ENCODE data around the gene PRICKLE1.
A peak's percentile ranks its signal among the peaks of the same experiment; 100 is the strongest.

Gene PRICKLE1

DNA sequence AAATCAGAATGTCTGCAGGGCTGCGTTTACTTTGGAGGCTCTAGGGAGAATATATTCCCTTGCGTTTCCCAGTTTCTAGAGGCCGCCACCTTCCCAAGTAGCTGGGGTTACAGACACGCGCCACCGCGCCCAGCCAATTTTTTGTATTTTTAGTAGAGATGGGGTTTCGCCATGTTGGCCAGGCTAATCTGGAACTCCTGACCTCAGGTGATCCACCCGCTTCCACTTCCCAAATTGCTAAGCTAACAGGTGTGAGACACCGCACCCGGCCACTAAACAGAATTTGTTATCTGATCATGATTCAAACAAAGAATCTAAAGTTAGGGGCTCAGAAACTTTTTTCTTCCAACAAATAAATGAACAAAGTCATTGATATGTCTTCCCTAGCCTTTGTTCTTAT, 148.9 kb downstream of the PRICKLE1 start:
- H3K27me3 Mint-ChIP-seq: no peaks in the 10 kb centered on the region
- H3K27ac Mint-ChIP-seq: no peak overlapping the region
- H3K4me3 Mint-ChIP-seq: no peak overlapping the region
- no peaks in the 10 kb centered on the region for H3K9me3 Mint-ChIP-seq
- peaks cover 55% of the 10 kb centered on the region for H3K36me3 Mint-ChIP-seq
- peaks cover 6% of the 10 kb centered on the region for H3K4me1 Mint-ChIP-seq

DNA sequence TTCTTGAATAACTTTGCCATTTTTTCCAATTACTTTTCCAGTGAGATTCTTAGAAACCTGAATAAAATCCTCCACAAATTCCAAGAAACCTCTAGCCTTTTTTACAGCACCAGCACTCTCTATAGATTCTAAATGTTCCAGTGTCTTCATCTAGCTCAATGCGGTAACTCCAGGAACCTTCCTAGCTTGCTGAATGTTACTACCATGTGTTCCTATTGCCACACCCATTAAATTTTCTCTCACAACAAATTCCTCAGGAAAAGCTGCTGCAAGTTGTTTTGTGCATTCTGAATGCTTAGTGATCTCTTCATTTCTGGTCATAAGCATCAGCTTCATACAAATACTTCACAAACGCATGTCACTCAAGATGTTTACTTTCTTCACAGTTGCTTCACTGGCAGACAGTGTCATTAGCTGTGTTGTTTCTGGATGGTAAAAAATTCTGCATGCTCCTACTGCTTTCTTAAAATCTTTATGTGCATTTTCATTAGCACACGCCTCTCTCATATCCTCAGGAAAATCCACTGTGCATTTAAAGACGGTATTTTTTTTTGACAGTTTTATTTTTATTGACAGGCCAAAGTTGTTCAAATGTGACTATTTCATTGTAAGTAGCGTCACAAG, 156.9 kb downstream of the PRICKLE1 start:
- Mint-ChIP-seq H3K36me3 (peaks cover 36% of the 10 kb centered on the region), H3K4me1 (peaks cover 6% of the 10 kb centered on the region), H3K27me3 (no peaks in the 10 kb centered on the region), H3K4me3 (no peak overlapping the region), H3K9me3 (no peaks in the 10 kb centered on the region), H3K27ac (no peak overlapping the region)

DNA sequence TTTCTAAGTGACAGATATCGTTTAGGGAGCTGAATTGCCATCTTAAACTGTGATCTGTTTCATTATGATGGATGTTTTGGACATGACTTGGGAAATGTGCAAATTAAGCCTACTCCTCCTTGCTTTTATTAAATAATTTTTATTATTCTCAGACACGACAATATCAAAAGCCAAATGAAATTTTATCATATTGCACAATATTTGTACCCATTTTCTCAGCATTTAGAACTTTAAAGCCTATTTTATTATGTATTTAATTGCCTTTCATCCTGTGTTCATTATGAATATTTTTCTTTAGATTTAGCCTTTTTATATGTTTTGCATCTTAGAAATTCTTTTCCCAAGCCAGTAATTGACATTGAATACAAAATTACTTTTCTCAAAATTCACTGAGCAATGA, 160.7 kb downstream of the PRICKLE1 start:
- Mint-ChIP-seq H3K9me3 (no peaks in the 10 kb centered on the region), H3K27me3 (no peaks in the 10 kb centered on the region), H3K4me3 (no peak overlapping the region), H3K27ac (no peak overlapping the region), H3K36me3 (peaks cover 48% of the 10 kb centered on the region), H3K4me1 (peaks cover 4% of the 10 kb centered on the region)

DNA sequence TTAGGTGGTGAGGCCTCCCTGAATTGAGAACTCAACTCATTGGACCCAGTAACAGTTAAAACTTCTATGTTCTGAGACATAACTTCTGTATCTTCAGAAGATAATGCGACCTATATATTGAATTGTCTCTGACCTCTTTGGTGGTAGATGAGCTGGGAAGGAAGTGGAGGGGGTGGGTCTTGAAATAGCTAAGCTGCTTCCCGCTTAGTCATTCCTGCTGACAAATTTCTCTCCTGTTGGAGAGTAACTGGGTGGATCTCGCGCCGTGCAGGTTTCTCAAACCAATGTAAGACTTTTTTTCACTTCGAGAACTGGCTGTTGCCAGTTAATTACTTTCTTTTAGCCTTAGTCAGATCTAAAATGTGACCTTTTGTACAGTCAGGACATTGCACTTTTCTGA, 162.8 kb downstream of the PRICKLE1 start:
- H3K4me3 Mint-ChIP-seq: no peak overlapping the region
- H3K27ac Mint-ChIP-seq: no peak overlapping the region
- H3K36me3 Mint-ChIP-seq: peaks cover 34% of the 10 kb centered on the region
- H3K4me1 Mint-ChIP-seq: peaks cover 4% of the 10 kb centered on the region
- H3K9me3 Mint-ChIP-seq: no peaks in the 10 kb centered on the region
- H3K27me3 Mint-ChIP-seq: no peaks in the 10 kb centered on the region

DNA sequence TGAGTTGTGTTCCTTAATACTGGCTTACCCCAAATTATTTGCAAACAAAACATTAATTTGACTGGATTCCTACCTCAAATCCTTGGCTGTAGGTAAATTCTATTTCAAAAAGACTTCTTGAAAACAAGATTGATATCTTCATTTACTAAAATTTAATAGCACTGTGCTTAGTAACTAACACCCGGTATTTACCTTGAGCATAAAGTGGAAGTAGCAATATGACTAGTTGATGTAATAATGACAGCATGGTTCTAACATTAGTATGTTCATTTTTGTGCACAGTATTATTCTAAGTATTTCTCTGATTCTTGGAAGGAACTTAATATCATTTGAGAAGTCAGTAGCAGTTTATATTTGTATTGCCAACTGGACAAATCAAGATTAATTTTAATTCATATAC, 166.8 kb downstream of the PRICKLE1 start:
- Mint-ChIP-seq H3K27ac (no peak overlapping the region), H3K4me1 (peaks cover 19% of the 10 kb centered on the region), H3K36me3 (peaks cover 20% of the 10 kb centered on the region), H3K4me3 (no peak overlapping the region), H3K9me3 (no peaks in the 10 kb centered on the region), H3K27me3 (no peaks in the 10 kb centered on the region)

DNA sequence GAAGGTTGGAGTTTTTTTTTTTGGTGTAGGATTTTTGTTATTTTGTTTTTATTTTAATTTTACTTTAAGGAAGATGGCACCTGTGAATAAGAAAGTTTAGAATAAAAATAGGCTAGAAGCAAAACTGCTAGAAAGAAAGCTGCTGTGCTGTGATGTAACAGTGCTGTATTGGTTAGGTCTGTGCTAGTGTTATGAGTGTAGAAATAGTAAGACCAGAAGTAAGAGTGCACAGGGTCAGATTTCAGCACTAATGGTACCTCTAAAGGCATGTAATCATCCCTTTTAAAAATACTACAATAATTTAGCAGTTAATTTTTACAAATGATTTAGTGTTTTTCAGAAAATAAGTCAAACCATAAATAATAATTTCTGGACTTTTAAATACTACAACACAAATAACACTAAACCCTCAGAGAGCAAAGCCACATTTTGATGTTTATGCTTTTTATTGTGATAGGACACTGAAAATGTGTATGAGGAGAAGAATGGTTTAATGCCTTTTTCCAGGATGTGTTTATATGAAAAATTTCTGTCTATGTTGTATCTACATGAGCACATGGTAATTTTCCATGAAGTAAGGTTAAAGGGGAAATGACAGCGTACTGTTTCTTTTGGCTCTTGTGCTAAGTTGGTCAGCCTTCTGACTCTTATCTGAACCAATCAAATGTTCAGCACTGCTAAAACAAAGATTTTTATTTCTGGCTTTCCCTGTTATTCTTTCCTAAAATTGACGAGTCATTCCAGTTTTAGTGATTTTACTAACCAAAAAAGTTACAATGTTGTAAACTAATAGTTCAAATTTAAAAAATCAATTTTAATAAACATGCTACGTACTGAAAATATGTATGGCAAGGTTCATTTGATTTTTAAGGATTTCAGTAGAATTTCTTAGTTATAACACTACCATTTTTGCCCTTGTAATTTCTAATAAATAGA, 167.4 kb downstream of the PRICKLE1 start:
- no peak overlapping the region for H3K27ac Mint-ChIP-seq
- peaks cover 21% of the 10 kb centered on the region for H3K4me1 Mint-ChIP-seq

DNA sequence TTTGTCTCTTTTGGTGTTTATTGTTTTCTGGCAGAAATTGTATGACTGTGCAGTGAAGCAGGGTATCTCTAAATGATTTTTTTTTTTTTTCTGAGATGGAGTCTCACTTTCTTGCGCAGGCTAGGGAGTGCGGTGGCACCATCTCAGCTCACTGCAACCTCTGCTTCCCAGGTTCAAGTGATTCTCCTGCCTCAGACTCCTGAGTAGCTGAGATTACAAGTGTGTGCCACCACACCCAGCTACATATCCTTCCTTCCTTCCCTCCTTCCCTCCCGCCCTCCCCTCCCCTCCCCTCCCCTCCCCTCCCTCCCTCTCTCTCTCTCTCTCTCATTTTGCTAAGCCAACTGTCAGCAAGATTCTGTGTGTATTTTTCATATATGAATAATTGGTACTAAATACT, 169.2 kb downstream of the PRICKLE1 start:
- H3K4me1 Mint-ChIP-seq: peaks cover 35% of the 10 kb centered on the region
- H3K9me3 Mint-ChIP-seq: no peaks in the 10 kb centered on the region
- H3K27me3 Mint-ChIP-seq: no peaks in the 10 kb centered on the region
- peaks cover 15% of the 10 kb centered on the region for H3K36me3 Mint-ChIP-seq
- H3K27ac Mint-ChIP-seq: no peak overlapping the region
- no peak overlapping the region for H3K4me3 Mint-ChIP-seq

More for the DNA sequence above, 167.4 kb downstream of the PRICKLE1 start:
- no peaks in the 10 kb centered on the region for H3K27me3 Mint-ChIP-seq
- H3K4me3 Mint-ChIP-seq: no peak overlapping the region
- peaks cover 14% of the 10 kb centered on the region for H3K36me3 Mint-ChIP-seq
- H3K9me3 Mint-ChIP-seq: no peaks in the 10 kb centered on the region

DNA sequence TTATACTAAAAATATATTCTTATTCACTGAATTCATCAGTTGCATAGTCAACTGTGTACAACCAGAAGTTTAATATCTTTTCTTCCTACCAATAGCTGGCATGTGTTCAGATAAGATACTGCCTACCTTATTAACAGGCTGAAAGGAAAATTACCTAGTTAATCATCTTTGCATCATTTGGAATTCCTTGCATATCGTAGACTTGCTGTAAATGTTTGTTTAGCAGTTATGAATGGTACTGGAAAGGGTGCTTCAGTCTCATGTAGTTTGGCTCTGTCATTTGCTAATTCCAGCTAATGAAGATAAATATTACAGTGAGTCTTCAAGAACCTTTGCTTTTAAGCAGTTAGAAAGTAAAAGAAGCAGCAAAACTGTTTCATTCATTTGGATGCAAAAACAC, 179.2 kb downstream of the PRICKLE1 start:
- peaks cover 19% of the 10 kb centered on the region for H3K4me1 Mint-ChIP-seq
- peaks cover 26% of the 10 kb centered on the region for H3K36me3 Mint-ChIP-seq
- H3K27ac Mint-ChIP-seq: no peak overlapping the region
- no peak overlapping the region for H3K4me3 Mint-ChIP-seq
- H3K9me3 Mint-ChIP-seq: no peaks in the 10 kb centered on the region
- H3K27me3 Mint-ChIP-seq: no peaks in the 10 kb centered on the region

DNA sequence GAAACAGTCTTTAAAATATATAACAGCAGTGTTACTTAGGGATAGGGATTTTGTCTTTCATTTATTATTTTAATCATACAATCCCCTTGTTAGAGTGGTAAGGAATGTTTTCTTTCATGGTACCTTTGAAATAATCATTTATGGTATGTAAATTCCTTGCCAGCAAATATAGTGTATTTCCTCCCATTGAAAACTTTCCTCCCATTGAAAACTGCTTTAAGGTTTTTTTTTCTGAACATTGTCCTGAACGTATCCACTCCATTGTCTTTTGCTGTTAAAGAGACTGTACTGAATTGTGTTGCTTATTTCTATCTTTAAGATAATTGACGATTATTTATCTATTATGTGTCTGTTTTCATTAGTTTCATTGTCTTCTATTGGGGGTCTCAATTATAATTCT, 180.1 kb downstream of the PRICKLE1 start:
- Mint-ChIP-seq H3K27me3 (no peaks in the 10 kb centered on the region), H3K4me3 (no peak overlapping the region), H3K36me3 (peaks cover 28% of the 10 kb centered on the region), H3K4me1 (peaks cover 15% of the 10 kb centered on the region), H3K9me3 (no peaks in the 10 kb centered on the region), H3K27ac (peak overlapping the region; percentile 17)

DNA sequence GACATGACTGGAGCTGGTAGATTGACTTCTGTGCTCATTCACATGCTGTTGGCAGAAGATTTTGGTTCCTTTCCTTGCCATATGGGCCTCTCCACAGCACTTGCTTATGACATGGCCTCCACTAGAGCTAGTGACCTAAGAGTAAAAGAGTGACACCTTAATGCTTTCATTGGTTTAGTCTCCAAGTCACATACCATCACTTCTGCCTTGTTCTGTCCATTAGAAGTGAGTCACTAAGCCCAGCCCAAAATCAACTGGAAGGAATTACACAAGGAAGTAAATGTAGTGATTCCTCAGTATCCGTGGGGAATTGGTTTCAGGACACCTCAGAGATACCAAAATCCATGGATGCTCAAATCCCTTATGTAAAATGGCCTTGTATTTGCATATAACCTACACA, 182.2 kb downstream of the PRICKLE1 start:
- Mint-ChIP-seq H3K4me1 (peaks cover 13% of the 10 kb centered on the region), H3K27me3 (no peaks in the 10 kb centered on the region), H3K27ac (peak overlapping the region; percentile 8), H3K36me3 (peaks cover 22% of the 10 kb centered on the region), H3K9me3 (no peaks in the 10 kb centered on the region), H3K4me3 (no peak overlapping the region)

Measured in activated naive CD4-positive, alpha-beta T cell treated with anti-CD3 and anti-CD28 coated beads, Interleukin-2, amount 50 U/mL, for 24 hours (primary cell).